ENCODE results near the gene CENPVL1.

CENPVL1 gene

GRCh38 chrX:51747671-51748070 lies 37.4 kb downstream of the CENPVL1 start:
- H3K27me3 ChIP-seq (ENCODE audit: insufficient read depth, low read length, poor library complexity, severe bottlenecking) = no peaks in the 10 kb centered on the region
- peak overlapping the region; percentile 85 for H3K4me2 ChIP-seq (ENCODE audit: low read depth, low read length, poor library complexity, severe bottlenecking)
- no peaks in the 10 kb centered on the region for H3F3A ChIP-seq (ENCODE audit: low read depth)
- no peaks in the 10 kb centered on the region for H3K9me3 ChIP-seq (ENCODE audit: insufficient read depth, low read depth, low read length)
- no peaks in the 10 kb centered on the region for H3K36me3 ChIP-seq (ENCODE audit: insufficient read depth, low read length)
- H3K9ac ChIP-seq (ENCODE audit: low read depth, low read length, poor library complexity, severe bottlenecking) = no peak overlapping the region
- peaks cover 39% of the 10 kb centered on the region for H3K79me2 ChIP-seq (ENCODE audit: insufficient read depth, low read length)
- no peak overlapping the region for H3K4me3 ChIP-seq (ENCODE audit: low read length, poor library complexity, severe bottlenecking)
- TF ChIP-seq CTCF (conservative IDR thresholded peaks at IDR 0.05; ENCODE audit: low read length) (no peak), EZH2phosphoT487 (IDR thresholded peaks at IDR 0.05; ENCODE audit: borderline replicate concordance) (no peak)
- peaks cover 5% of the 10 kb centered on the region for H3K4me1 ChIP-seq (ENCODE audit: insufficient read depth, low read length, poor library complexity, severe bottlenecking)
- no peak overlapping the region for H2AFZ ChIP-seq (ENCODE audit: low read length)
- H4K20me1 ChIP-seq (ENCODE audit: insufficient read depth, low read length, poor library complexity, severe bottlenecking) = peaks cover 22% of the 10 kb centered on the region
- H3K9me2 ChIP-seq (replicated peaks; ENCODE audit: low read depth, low read length) = no peaks in the 10 kb centered on the region

- Histone ChIP-seq H3K9me2 (replicated peaks; ENCODE audit: low read depth, low read length) (no peaks in the 10 kb centered on the region), H3K4me1 (ENCODE audit: insufficient read depth, low read length, poor library complexity, severe bottlenecking) (no peaks in the 10 kb centered on the region), H3K4me2 (ENCODE audit: low read depth, low read length, poor library complexity, severe bottlenecking) (no peak overlapping the region), H4K20me1 (ENCODE audit: insufficient read depth, low read length, poor library complexity, severe bottlenecking) (no peaks in the 10 kb centered on the region), H3F3A (ENCODE audit: low read depth) (no peaks in the 10 kb centered on the region), H2AFZ (ENCODE audit: low read length) (no peak overlapping the region), H3K9me3 (ENCODE audit: insufficient read depth, low read depth, low read length) (no peaks in the 10 kb centered on the region), H3K27me3 (ENCODE audit: insufficient read depth, low read length, poor library complexity, severe bottlenecking) (no peaks in the 10 kb centered on the region), H3K9ac (ENCODE audit: low read depth, low read length, poor library complexity, severe bottlenecking) (no peak overlapping the region), H3K36me3 (ENCODE audit: insufficient read depth, low read length) (no peaks in the 10 kb centered on the region), H3K79me2 (ENCODE audit: insufficient read depth, low read length) (no peaks in the 10 kb centered on the region), H3K4me3 (ENCODE audit: low read length, poor library complexity, severe bottlenecking) (no peak overlapping the region)
- TF ChIP-seq CTCF (conservative IDR thresholded peaks at IDR 0.05; ENCODE audit: low read length) (no peak), EZH2phosphoT487 (IDR thresholded peaks at IDR 0.05; ENCODE audit: borderline replicate concordance) (no peak)
Observed at GRCh38 chrX:51759055-51759839, 48.9 kb downstream of the CENPVL1 start.

GRCh38 chrX:51760657-51761056 lies 50.3 kb downstream of the CENPVL1 start:
- Histone ChIP-seq H4K20me1 (ENCODE audit: insufficient read depth, low read length, poor library complexity, severe bottlenecking) (no peaks in the 10 kb centered on the region), H3K36me3 (ENCODE audit: insufficient read depth, low read length) (no peaks in the 10 kb centered on the region), H3K79me2 (ENCODE audit: insufficient read depth, low read length) (no peaks in the 10 kb centered on the region), H3F3A (ENCODE audit: low read depth) (no peaks in the 10 kb centered on the region), H3K9me2 (replicated peaks; ENCODE audit: low read depth, low read length) (no peaks in the 10 kb centered on the region), H3K4me1 (ENCODE audit: insufficient read depth, low read length, poor library complexity, severe bottlenecking) (no peaks in the 10 kb centered on the region), H3K9ac (ENCODE audit: low read depth, low read length, poor library complexity, severe bottlenecking) (no peak overlapping the region), H3K27me3 (ENCODE audit: insufficient read depth, low read length, poor library complexity, severe bottlenecking) (no peaks in the 10 kb centered on the region), H3K9me3 (ENCODE audit: insufficient read depth, low read depth, low read length) (no peaks in the 10 kb centered on the region), H2AFZ (ENCODE audit: low read length) (no peak overlapping the region), H3K4me2 (ENCODE audit: low read depth, low read length, poor library complexity, severe bottlenecking) (no peak overlapping the region), H3K4me3 (ENCODE audit: low read length, poor library complexity, severe bottlenecking) (no peak overlapping the region)
- TF ChIP-seq CTCF (conservative IDR thresholded peaks at IDR 0.05; ENCODE audit: low read length) = no peak
- no peak for TF ChIP-seq EZH2phosphoT487 (IDR thresholded peaks at IDR 0.05; ENCODE audit: borderline replicate concordance)
